Stimulated activated CD8-positive, alpha-beta memory T cell treated with anti-CD3 and anti-CD28 coated beads, Interleukin-7, amount 100 ng/mL, for 24 hours (primary cell): ENCODE results near the gene ARGLU1.
"Not testable (repeated sequence)": the region's sequence is repeated elsewhere in the genome, so short reads cannot be mapped to it uniquely, and the experiment has no call there.

Source experiments
- DNase-seq: peaks from one replicate; pipeline ENCODE4 v3.0.0-alpha.2; 2020; ENCODE audit warnings: low read depth

ARGLU1 gene

GRCh38 chr13:106567474-106568298, at the start of gene ARGLU1:
Gene ARGLU1, minus strand, starts transcription at chr13:106568137. Its CDS starts 218 bp downstream, at chr13:106567919.
- DNase-seq = peak; percentile 92

GRCh38 chr13:106617561-106617960, 49.6 kb upstream of the ARGLU1 start:
- no peak for DNase-seq

- no peak for DNase-seq
Measured at GRCh38 chr13:106616729-106617128, 48.8 kb upstream of the ARGLU1 start.

- no peak for DNase-seq
Measured at GRCh38 chr13:106614874-106615273, 46.9 kb upstream of the ARGLU1 start.

GRCh38 chr13:106612688-106613087, 44.8 kb upstream of the ARGLU1 start:
- DNase-seq = no peak

- no peak for DNase-seq
Measured at GRCh38 chr13:106610486-106610885, 42.5 kb upstream of the ARGLU1 start.

GRCh38 chr13:106609116-106609515, 41.2 kb upstream of the ARGLU1 start:
- DNase-seq = no peak

GRCh38 chr13:106603546-106603945, 35.6 kb upstream of the ARGLU1 start:
- DNase-seq = no peak

GRCh38 chr13:106602178-106602577, 34.2 kb upstream of the ARGLU1 start:
- DNase-seq = no peak

- DNase-seq = no peak
Measured at GRCh38 chr13:106601489-106601888, 33.6 kb upstream of the ARGLU1 start.

GRCh38 chr13:106600798-106601135, 32.8 kb upstream of the ARGLU1 start:
- not testable (repeated sequence) for DNase-seq

GRCh38 chr13:106599875-106600797, 32.2 kb upstream of the ARGLU1 start:
- no peak for DNase-seq

GRCh38 chr13:106597749-106598395, 29.9 kb upstream of the ARGLU1 start:
- DNase-seq = no peak

- DNase-seq = no peak
Measured at GRCh38 chr13:106597186-106597585, 29.2 kb upstream of the ARGLU1 start.

- no peak for DNase-seq
Measured at GRCh38 chr13:106596275-106596937, 28.5 kb upstream of the ARGLU1 start.

- no peak for DNase-seq
Measured at GRCh38 chr13:106595625-106596024, 27.7 kb upstream of the ARGLU1 start.

- no peak for DNase-seq
Measured at GRCh38 chr13:106594980-106595379, 27.0 kb upstream of the ARGLU1 start.

GRCh38 chr13:106593132-106593531, 25.2 kb upstream of the ARGLU1 start:
- DNase-seq = no peak

GRCh38 chr13:106591299-106591698, 23.4 kb upstream of the ARGLU1 start:
- DNase-seq = no peak

- no peak for DNase-seq
Measured at GRCh38 chr13:106589716-106590115, 21.8 kb upstream of the ARGLU1 start.

- DNase-seq = no peak
Measured at GRCh38 chr13:106588367-106588766, 20.4 kb upstream of the ARGLU1 start.

GRCh38 chr13:106587787-106588186, 19.9 kb upstream of the ARGLU1 start:
- no peak for DNase-seq
